ENCODE data around the gene PITPNC1.

GRCh38 chr17:67713169-67713568, 336.1 kb downstream of the PITPNC1 start:
- TF ChIP-seq CTCF (IDR thresholded peaks at IDR 0.05): no peak
- TF ChIP-seq POLR2A (IDR thresholded peaks at IDR 0.05): no peak
- no peak for TF ChIP-seq EP300 (IDR thresholded peaks at IDR 0.05)

All from tibial nerve (tissue), 4 donors.